Common myeloid progenitor, CD34-positive (primary cell): ENCODE data around the gene CADM1. TPM values are rescaled to one million over a fixed set of nuclear protein-coding genes. Genes with fewer than 3 reads are reported as not detected.

Experiments
- CTCF ChIA-PET: fragments of 350-600 bp; sonication (Branson Sonifier 250); formaldehyde crosslinking; loops from one replicate; lab custom pipeline; 2021; ENCODE audit warnings: antibody characterized with exemption; lab: Charles Lee
- POLR2A ChIA-PET: fragments of 350-600 bp; sonication (Branson Sonifier 250); formaldehyde crosslinking; loops from one replicate; lab custom pipeline; 2021; ENCODE audit warnings: antibody characterized with exemption; lab: Charles Lee
- DNase-seq, 3 donors: peaks; one replicate each; pipeline versions ENCODE4 v3.0.0 to v3.0.0-alpha.2; 2013
- H3K27ac ChIP-seq, 2 experiments: 1 replicate in 1 of 2; 2 replicates in 1 of 2; pipeline ENCODE4 v1.7.0; 2013; ENCODE audit warnings: inconsistent platforms in 2 of 2, low read length in 2 of 2, mild to moderate bottlenecking in 2 of 2, low read depth in 1 of 2, moderate library complexity in 1 of 2; ENCODE audit not compliant: severe bottlenecking in 2 of 2, insufficient read depth in 1 of 2, poor library complexity in 1 of 2
- H3K27me3 ChIP-seq, 5 experiments: replicated peaks in 2 of 5; 1 replicate in 3 of 5; 2 replicates in 2 of 5; pipeline versions ENCODE4 v1.6.1 to v1.7.0; 2013; ENCODE audit warnings: low read length in 4 of 5, mild to moderate bottlenecking in 2 of 5, moderate library complexity in 2 of 5, inconsistent platforms in 1 of 5; ENCODE audit not compliant: insufficient read depth in 5 of 5, control insufficient read depth in 4 of 5
- H3K36me3 ChIP-seq, 4 experiments: 1 replicate in 2 of 4; 2 replicates in 2 of 4; pipeline versions ENCODE4 v1.6.1 to v1.7.0; 2013; ENCODE audit warnings: low read length in 3 of 4, control low read depth in 1 of 4, mild to moderate bottlenecking in 1 of 4; ENCODE audit not compliant: control insufficient read depth in 4 of 4, insufficient read depth in 4 of 4
- H3K4me1 ChIP-seq, 4 experiments: 1 replicate in 3 of 4; 2 replicates in 1 of 4; pipeline versions ENCODE4 v1.6.1 to v1.7.1; 2013; ENCODE audit warnings: low read length in 3 of 4, mild to moderate bottlenecking in 3 of 4, control low read depth in 1 of 4, inconsistent platforms in 1 of 4, moderate library complexity in 1 of 4; ENCODE audit not compliant: control insufficient read depth in 4 of 4, insufficient read depth in 4 of 4; ENCODE audit errors: control extremely low read depth in 1 of 4
- H3K4me3 ChIP-seq, 7 experiments: 1 replicate in 4 of 7; 2 replicates in 3 of 7; pipeline versions ENCODE4 v1.5.1 to v1.7.0; 2013; ENCODE audit warnings: mild to moderate bottlenecking in 7 of 7, low read length in 6 of 7, moderate library complexity in 6 of 7, inconsistent platforms in 2 of 7, low read depth in 2 of 7, control low read depth in 1 of 7; ENCODE audit not compliant: insufficient read depth in 4 of 7, control insufficient read depth in 1 of 7; ENCODE audit errors: extremely low read depth in 1 of 7
- H3K9me3 ChIP-seq, 5 experiments: 1 replicate in 4 of 5; 2 replicates in 1 of 5; pipeline versions ENCODE4 v1.6.1 to v1.7.1; 2013; ENCODE audit warnings: low read length in 4 of 5, mild to moderate bottlenecking in 2 of 5, inconsistent platforms in 1 of 5, low read depth in 1 of 5, moderate library complexity in 1 of 5; ENCODE audit not compliant: control insufficient read depth in 4 of 5, insufficient read depth in 2 of 5; ENCODE audit errors: control extremely low read depth in 1 of 5
- WGBS: methylation state at CpG from one replicate; pipeline ENCODE4 v1.1.5; 2013; ENCODE audit not compliant: insufficient coverage; 5-methylcytosine and 5-hydroxymethylcytosine counted together
- polyA plus RNA-seq: library from polyadenylated mRNA; unstranded; fragments of 120-200 nt; gene quantifications from one replicate; pipeline ENCODE4 v1.2.1, GENCODE V29; 2013

Gene CADM1
- polyA plus RNA-seq: not detected

DNA sequence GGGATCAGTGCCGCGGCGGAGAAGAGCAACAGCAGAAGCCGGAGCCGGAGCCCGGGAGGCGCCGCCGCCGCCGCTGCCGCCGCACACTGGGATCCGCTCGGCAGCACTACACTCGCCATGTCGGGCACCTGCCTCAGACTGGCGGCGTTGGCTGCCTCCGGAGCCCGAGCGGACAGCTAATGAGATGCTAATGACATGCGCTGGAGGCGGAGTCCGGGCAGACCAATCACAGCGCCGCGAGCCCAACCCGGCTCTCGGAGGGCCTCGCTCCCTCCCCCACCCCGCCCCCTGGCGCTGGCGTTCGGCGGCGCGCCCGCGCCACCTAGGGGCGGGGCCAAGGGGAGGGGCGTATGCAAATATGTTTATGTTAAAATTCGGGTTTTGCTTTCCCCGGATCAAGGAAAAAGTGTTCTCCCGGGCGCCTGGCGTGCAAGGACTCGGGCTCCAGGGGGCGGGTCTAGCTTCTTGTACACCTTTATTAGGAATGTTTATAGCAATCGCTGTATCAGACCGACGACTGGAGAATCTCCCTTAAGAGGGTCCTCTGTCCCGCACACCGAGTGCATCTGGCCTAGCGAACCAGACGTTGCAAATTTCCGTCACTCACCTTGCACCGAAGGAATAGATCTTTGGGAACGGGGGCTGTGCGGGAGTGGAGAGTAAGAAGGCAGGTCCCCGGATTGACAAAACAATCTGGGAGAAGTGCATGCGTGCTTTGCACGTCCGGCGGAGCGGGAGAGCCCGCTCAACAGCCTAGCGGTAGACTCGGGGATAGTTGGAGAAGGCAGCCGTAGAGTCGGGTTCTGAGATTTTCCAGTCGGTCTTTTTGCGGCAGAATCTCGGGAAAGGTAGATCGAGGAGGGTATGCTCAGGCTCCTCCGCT is at the start of gene CADM1:
CADM1 (minus strand) TSS at position 140 of the 883 bp plus-strand sequence.
- peak; percentile 91 to 95 (median 94) for DNase-seq
- H3K4me3 ChIP-seq: peak within 1 kb of the TSS; percentile 16 to 80 (median 63)
- ChIA-PET CTCF (no interaction called here), POLR2A (no interaction called here)
- peaks cover 2 to 29% (median 15%) of the 10 kb centered on the region in 4 experiments for H3K4me1 ChIP-seq
- H3K27ac ChIP-seq: no peak within 1 kb of the TSS
- no peaks in the 10 kb centered on the region for H3K36me3 ChIP-seq
- WGBS: under 1% methylated on average over 55 of the region's 76 CpGs
- peaks cover 0 to 3% (median 0%) of the 10 kb centered on the region in 5 experiments for H3K9me3 ChIP-seq
- peaks cover 21 to 90% (median 49%) of the 10 kb centered on the region in 5 experiments for H3K27me3 ChIP-seq

DNA sequence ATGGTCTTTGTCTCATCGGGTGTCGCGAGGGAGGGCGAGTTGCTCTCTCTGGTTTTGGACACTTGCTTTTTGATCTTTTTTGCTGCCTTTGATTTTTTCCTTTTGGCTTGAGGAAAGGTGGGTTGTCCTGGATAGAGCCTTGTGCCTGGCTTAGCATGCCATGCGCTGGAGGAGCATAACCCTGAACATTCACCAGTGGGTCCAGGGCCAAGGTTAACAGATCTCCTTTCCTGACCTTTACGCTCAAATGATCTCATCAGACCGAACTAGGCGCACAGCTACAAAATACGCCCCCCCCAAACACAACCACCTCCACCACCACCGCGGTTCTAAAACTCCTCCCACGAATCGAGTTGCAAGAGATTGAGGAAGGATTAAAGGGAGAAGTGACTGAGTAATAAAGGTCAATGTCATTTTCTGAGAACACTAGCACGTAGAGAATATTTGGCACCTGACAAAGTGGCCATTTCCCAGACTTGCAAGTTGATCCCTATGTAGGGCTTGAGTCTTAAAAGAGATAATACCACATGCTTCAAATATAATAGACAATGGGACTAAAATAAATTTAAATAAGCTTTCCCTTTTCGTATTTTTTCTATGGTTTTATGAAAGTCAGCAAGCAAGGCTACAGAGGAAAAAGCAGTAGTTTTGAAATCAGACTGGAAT is 48.7 kb upstream of the CADM1 start:
- CTCF ChIA-PET: no interaction called here
- DNase-seq: no peak
- POLR2A ChIA-PET: no interaction called here
- WGBS: 100% methylated on average over 7 of the region's 15 CpGs
- Histone ChIP-seq H3K36me3 (no peaks in the 10 kb centered on the region), H3K9me3 (no peaks in the 10 kb centered on the region), H3K4me3 (no peak overlapping the region), H3K27me3 (peaks cover 0 to 2% (median 0%) of the 10 kb centered on the region in 5 experiments), H3K27ac (no peak overlapping the region), H3K4me1 (no peaks in the 10 kb centered on the region)

DNA sequence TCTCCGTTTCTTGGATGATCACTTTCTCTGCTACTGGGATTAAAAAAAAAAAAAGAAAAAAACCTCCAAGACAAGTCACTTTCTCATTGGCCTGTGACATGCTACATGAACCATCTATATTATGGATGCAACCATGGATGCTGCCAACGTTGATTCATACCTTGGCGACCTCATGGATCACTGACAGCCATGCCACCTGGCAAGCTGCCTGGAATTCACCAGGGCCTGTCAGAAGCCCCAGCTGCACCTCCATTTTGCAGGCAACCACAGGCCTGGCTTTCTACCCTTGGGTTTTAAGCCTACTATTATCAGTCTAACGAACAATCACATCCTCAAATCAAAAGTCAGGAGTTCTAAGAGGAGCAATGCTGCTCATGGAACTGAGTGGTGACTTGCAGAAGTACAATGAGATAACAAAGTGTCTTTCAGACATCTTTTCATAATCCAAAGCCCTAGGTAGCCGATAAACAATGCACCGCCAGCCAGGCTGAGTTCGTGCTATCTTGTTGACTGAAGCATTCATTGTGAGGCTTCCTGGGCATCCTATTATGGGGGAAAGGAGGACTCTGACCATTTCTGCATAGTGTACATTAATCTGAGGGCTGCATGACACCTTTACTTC is 48.0 kb upstream of the CADM1 start:
- 94% methylated on average over 5 of the region's 7 CpGs for WGBS
- H3K4me3 ChIP-seq: no peak overlapping the region
- no peaks in the 10 kb centered on the region for H3K9me3 ChIP-seq
- no peaks in the 10 kb centered on the region for H3K36me3 ChIP-seq
- no peaks in the 10 kb centered on the region for H3K4me1 ChIP-seq
- ChIA-PET POLR2A (no interaction called here), CTCF (no interaction called here)
- H3K27me3 ChIP-seq: peaks cover 0 to 2% (median 0%) of the 10 kb centered on the region in 5 experiments
- H3K27ac ChIP-seq: no peak overlapping the region
- no peak for DNase-seq

DNA sequence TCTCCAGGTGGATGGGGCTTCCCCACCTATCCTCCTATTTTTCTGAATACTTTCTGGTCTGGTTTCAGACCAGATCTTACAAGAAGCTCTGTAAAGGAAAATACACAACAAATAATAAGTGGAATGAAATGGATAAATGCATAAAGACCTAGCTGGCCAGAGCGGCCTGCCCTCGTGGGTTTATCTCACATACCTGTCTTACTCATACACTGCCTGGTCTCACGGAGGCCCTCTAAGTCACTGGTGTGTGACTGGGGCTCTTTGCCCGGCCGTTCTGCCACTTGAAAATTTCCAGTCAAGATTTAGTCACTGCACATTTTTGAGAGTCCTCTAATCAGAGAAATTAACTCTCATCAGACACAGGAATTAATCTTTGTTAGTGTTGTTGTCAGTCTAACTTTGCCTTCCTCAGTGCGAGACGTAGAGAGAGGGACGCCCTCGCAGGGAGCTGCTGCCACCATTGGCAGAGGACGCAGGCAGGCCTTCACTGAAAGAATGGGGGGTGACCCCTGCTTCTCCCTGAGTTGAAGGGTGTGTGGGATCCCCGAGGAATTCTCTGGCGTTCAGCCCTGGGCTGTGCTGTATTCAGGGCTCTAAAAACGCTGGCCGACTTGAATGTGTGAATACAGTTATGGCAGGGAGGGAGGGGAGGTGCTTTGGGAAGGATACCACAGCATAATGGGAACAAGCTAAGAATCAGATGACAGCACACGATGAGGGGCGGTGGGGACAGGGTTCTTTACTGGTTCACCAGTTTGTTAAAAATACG is 46.3 kb upstream of the CADM1 start:
- H3K4me1 ChIP-seq: no peaks in the 10 kb centered on the region
- peaks cover 0 to 2% (median 0%) of the 10 kb centered on the region in 5 experiments for H3K27me3 ChIP-seq
- 90% methylated on average over 13 of the region's 17 CpGs for WGBS
- no peak overlapping the region for H3K4me3 ChIP-seq
- DNase-seq: no peak
- ChIA-PET CTCF (no interaction called here), POLR2A (no interaction called here)
- no peaks in the 10 kb centered on the region for H3K36me3 ChIP-seq
- no peaks in the 10 kb centered on the region for H3K9me3 ChIP-seq
- no peak overlapping the region for H3K27ac ChIP-seq

DNA sequence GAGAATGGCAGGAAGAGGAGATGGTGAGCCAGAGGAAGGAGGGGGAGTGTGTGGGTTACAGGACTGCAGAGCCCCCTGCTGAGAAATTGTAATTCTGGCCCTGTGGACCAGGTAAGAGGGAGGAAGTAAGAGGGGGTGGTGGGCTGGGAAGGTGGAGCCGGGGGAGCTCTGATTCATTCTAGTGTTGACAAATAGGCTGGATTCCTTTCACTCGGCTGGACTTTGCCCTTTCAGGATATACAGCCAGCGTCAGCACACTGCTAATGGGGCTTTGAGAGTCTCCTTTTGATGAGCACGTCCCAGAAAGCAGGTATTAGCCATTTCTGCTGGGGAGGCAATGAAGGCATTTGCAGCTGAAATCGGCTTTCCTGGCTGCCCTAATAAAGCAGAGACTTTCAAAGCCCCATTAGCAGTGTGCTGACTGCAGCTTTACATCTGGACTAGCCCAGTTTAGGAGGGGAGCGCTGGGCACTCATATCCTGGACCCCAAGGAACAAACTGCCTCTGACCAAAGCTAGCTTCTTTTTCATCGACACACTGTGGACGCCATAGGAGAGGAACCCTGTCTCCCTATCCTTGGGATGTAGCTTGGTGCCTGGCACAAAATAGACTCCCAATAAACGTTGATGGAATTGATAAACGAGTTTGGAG is 44.8 kb upstream of the CADM1 start:
- Histone ChIP-seq H3K36me3 (no peaks in the 10 kb centered on the region), H3K27ac (no peak overlapping the region), H3K27me3 (peaks cover 0 to 2% (median 0%) of the 10 kb centered on the region in 5 experiments), H3K4me1 (no peaks in the 10 kb centered on the region), H3K4me3 (no peak overlapping the region), H3K9me3 (no peaks in the 10 kb centered on the region)
- DNase-seq: no peak
- CTCF ChIA-PET: no interaction called here
- POLR2A ChIA-PET: no interaction called here
- 50% methylated on average over 10 of the region's 10 CpGs for WGBS

DNA sequence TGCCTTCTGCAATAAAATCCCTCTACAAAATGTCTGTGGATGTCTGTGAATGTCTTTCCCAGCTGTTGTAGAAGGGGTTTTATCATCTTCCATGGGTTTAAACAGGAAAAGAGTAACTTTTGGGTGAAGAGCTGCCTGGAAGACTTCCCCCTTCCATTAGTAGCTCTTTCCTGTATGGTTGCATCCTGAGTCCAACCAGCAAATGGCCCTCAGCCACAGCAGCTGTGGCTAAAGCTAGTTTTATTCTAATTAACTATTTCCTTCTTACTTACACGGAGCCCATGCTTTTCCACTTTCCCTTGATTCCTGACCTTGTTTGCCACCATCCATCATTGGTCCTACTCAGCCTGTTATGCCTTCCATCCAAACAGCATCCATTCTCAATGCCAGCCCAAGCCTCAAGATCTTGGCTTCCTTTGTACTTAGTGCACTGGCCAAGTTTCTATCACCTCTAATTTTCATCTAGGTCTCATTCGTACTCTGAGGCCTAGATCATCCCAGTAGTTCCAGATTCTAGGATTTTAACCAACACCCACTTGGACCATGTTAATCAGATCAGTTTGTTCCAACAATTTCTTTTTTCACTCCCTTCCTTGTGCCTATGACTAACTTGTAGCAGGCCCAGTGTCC is 41.5 kb upstream of the CADM1 start:
- CTCF ChIA-PET: no interaction called here
- H3K27ac ChIP-seq: no peak overlapping the region
- no peaks in the 10 kb centered on the region for H3K4me1 ChIP-seq
- no peaks in the 10 kb centered on the region for H3K36me3 ChIP-seq
- H3K4me3 ChIP-seq: no peak overlapping the region
- WGBS: 72% methylated on average over 2 of the region's 2 CpGs
- H3K27me3 ChIP-seq: peaks cover 0 to 4% (median 0%) of the 10 kb centered on the region in 5 experiments
- DNase-seq: no peak
- no peaks in the 10 kb centered on the region for H3K9me3 ChIP-seq
- POLR2A ChIA-PET: no interaction called here
